ENCODE results near the gene STX7.

DNA sequence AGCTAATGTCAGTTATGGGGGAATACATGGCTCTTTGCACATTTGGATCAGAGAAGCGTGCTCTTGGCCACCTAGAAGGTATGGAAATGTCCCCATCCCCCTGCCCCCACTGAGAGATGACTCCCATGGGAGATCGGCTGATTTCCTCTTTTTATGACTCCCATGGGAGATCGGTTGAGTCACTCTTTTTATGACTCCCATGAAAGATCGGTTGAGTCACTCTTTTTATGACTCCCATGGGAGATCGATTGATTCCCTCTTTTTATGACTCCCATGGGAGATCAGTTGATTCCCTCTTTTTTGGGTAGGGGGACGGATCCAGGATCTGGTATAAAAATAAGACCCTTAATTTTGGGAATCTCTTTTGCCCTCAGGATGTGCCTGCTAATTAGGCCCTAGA lies 14.9 kb upstream of the STX7 start:
- TF ChIP-seq CTCF (IDR thresholded peaks at IDR 0.05; ENCODE audit: low read length) (no peak), EZH2 (IDR thresholded peaks at IDR 0.05; ENCODE audit: borderline replicate concordance, low read length) (no peak)

Data from OCI-LY1 (cell line).